Measurements from ENCODE around the gene MOAP1.
"Not testable (repeated sequence)": the region's sequence is repeated elsewhere in the genome, so short reads cannot be mapped to it uniquely, and the experiment has no call there.

Gene MOAP1

GRCh38 chr14:93142854-93143652 lies 41.6 kb downstream of the MOAP1 start:
- no peak for DNase-seq

- no peak for DNase-seq
Observed at GRCh38 chr14:93137864-93138263, 46.8 kb downstream of the MOAP1 start.

- not testable (repeated sequence) for DNase-seq
Observed at GRCh38 chr14:93136508-93136907, 48.2 kb downstream of the MOAP1 start.

- no peak for DNase-seq
Observed at GRCh38 chr14:93136009-93136408, 48.7 kb downstream of the MOAP1 start.

- no peak for DNase-seq
Observed at GRCh38 chr14:93135399-93135798, 49.3 kb downstream of the MOAP1 start.

GRCh38 chr14:93133464-93133863 lies 51.2 kb downstream of the MOAP1 start:
- no peak for DNase-seq

GRCh38 chr14:93132472-93133065 lies 52.1 kb downstream of the MOAP1 start:
- no peak for DNase-seq

All from NCI-H1436 treated with DMSO at 0.1 percent for 48 hours (cell line).